Thyroid gland (tissue), 4 donors: Measurements from ENCODE around the gene MPP7. TPM values are rescaled to one million over a fixed set of nuclear protein-coding genes. Genes with fewer than 3 reads are reported as not detected.

ENCODE experiments used
- DNase-seq, 2 donors: peaks; one replicate each; pipeline ENCODE4 v3.0.0-alpha.2; 2019
- H3K27ac ChIP-seq, 3 donors: fragments of 200-600 bp; sonication (generic); 1 replicate in 2 of 3; 2 replicates in 1 of 3; pipeline ENCODE4 v1.5.1; 2016 to 2019; ENCODE audit warnings: mild to moderate bottlenecking in 1 of 3, moderate library complexity in 1 of 3
- H3K27me3 ChIP-seq: fragments of 200-600 bp; sonication (generic); one replicate; pipeline ENCODE4 v1.5.1; 2019
- H3K36me3 ChIP-seq, 2 donors: fragments of 200-600 bp; sonication (generic); one replicate each; pipeline ENCODE4 v1.5.1; 2016 to 2019
- H3K4me1 ChIP-seq, 2 donors: fragments of 200-600 bp; sonication (generic); one replicate each; pipeline ENCODE4 v1.5.1; 2017 to 2019
- H3K4me3 ChIP-seq, 3 donors: fragments of 200-600 bp; sonication (generic); replicated peaks in 1 of 3; 1 replicate in 2 of 3; 2 replicates in 1 of 3; pipeline ENCODE4 v1.5.1; 2016; ENCODE audit warnings: mild to moderate bottlenecking in 1 of 3
- H3K9me3 ChIP-seq: fragments of 200-600 bp; sonication (generic); one replicate; pipeline ENCODE4 v1.5.1; 2017
- CTCF ChIP-seq, 6 experiments: fragments of 200-600 bp in 3 of 6; fragments of 450-650 bp in 3 of 6; sonication (generic) in 3 of 6; IDR thresholded peaks; one replicate each; pipeline ENCODE4 v1.5.1; 2016 to 2019; ENCODE audit warnings: antibody characterized with exemption in 6 of 6, mild to moderate bottlenecking in 2 of 6, inconsistent platforms in 1 of 6, moderate library complexity in 1 of 6
- POLR2A ChIP-seq, 2 donors: fragments of 450-650 bp; IDR thresholded peaks; one replicate each; pipeline ENCODE4 v1.6.1; 2017; ENCODE audit warnings: antibody characterized with exemption in 2 of 2, mild to moderate bottlenecking in 2 of 2, moderate library complexity in 1 of 2
- WGBS, 2 donors: methylation state at CpG; one replicate each; pipeline ENCODE4 v1.1.5; 2017; 5-methylcytosine and 5-hydroxymethylcytosine counted together
- intact Hi-C: fragments of 100-400 bp; cut with DNase I; formaldehyde crosslinking; loops from one replicate; pipeline ENCODE4 v1.15.1; 2023
- total RNA-seq, 4 donors: library from RNA; depleted of rRNA; stranded (reverse); fragments of >200 nt; gene quantifications; one replicate each; pipeline ENCODE4 v1.2.3, GENCODE V29; 2016

MPP7 gene
- total RNA-seq, 4 donors from 2014 or later, result 21.2 to 37.7 (median 26.6) TPM

- Histone ChIP-seq H3K4me1 (no peaks in the 10 kb centered on the region), H3K27ac (no peak overlapping the region), H3K36me3 (no peaks in the 10 kb centered on the region), H3K4me3 (no peak overlapping the region), H3K27me3 (no peaks in the 10 kb centered on the region), H3K9me3 (no peaks in the 10 kb centered on the region)
- 54 to 66% methylated on average over 4 of the region's 4 CpGs for WGBS, 2 donors
- intact Hi-C loops, result no loop called here
- DNase-seq, result peak; percentile 28 to 38
- TF ChIP-seq POLR2A (IDR thresholded peaks at IDR 0.05) (no peak), CTCF (IDR thresholded peaks at IDR 0.05) (no peak)
These were observed 4.4 kb upstream of the MPP7 start for GRCh38 chr10:28307267-28307666.

GRCh38 chr10:28305553-28305952 lies 2.7 kb upstream of the MPP7 start:
- no peak for DNase-seq
- Histone ChIP-seq H3K27ac (no peak overlapping the region), H3K4me3 (no peak overlapping the region), H3K4me1 (peaks cover 0 to 8% of the 10 kb centered on the region in 2 donors), H3K9me3 (no peaks in the 10 kb centered on the region), H3K36me3 (no peaks in the 10 kb centered on the region), H3K27me3 (no peaks in the 10 kb centered on the region)
- WGBS, 2 donors, result 89 to 93% methylated on average over 2 of the region's 2 CpGs
- intact Hi-C loops, result no loop called here
- no peak for TF ChIP-seq POLR2A (IDR thresholded peaks at IDR 0.05)
- TF ChIP-seq CTCF (IDR thresholded peaks at IDR 0.05), result no peak

GRCh38 chr10:28304032-28304571 lies 1.2 kb upstream of the MPP7 start:
- H3K27ac ChIP-seq, result no peak overlapping the region
- WGBS, 2 donors, result 56 to 73% methylated on average over 3 of the region's 3 CpGs
- no peaks in the 10 kb centered on the region for H3K36me3 ChIP-seq
- H3K4me1 ChIP-seq, result peaks cover 0 to 8% of the 10 kb centered on the region in 2 donors
- intact Hi-C loops, result no loop called here
- H3K4me3 ChIP-seq, result no peak overlapping the region
- no peaks in the 10 kb centered on the region for H3K27me3 ChIP-seq
- no peak for DNase-seq
- no peaks in the 10 kb centered on the region for H3K9me3 ChIP-seq
- no peak for TF ChIP-seq CTCF (IDR thresholded peaks at IDR 0.05)
- TF ChIP-seq POLR2A (IDR thresholded peaks at IDR 0.05), result no peak

GRCh38 chr10:28302012-28302637 lies 739 bp downstream of the MPP7 start:
- 3 to 5% methylated on average over 17 to 21 of the region's 25 CpGs for WGBS, 2 donors
- peaks cover 0 to 8% of the 10 kb centered on the region in 2 donors for H3K4me1 ChIP-seq
- no peak for TF ChIP-seq CTCF (IDR thresholded peaks at IDR 0.05)
- TF ChIP-seq POLR2A (IDR thresholded peaks at IDR 0.05), result peak in 1 of 2 donors; percentile 45
- peak overlapping the region; percentile 82 to 95 (median 86) for H3K27ac ChIP-seq
- H3K27me3 ChIP-seq, result no peaks in the 10 kb centered on the region
- peak; percentile 73 to 74 for DNase-seq
- intact Hi-C loops, result no loop called here
- no peaks in the 10 kb centered on the region for H3K9me3 ChIP-seq
- H3K4me3 ChIP-seq, result peak overlapping the region; percentile 75 to 88 (median 79)
- H3K36me3 ChIP-seq, result no peaks in the 10 kb centered on the region

GRCh38 chr10:28300027-28300426 lies 2.8 kb downstream of the MPP7 start:
- intact Hi-C loops, result no loop called here
- H3K9me3 ChIP-seq, result no peaks in the 10 kb centered on the region
- 87 to 94% methylated on average over 2 of the region's 2 CpGs for WGBS, 2 donors
- H3K27me3 ChIP-seq, result no peaks in the 10 kb centered on the region
- DNase-seq, result no peak
- H3K4me1 ChIP-seq, result peaks cover 3 to 14% of the 10 kb centered on the region in 2 donors
- TF ChIP-seq CTCF (IDR thresholded peaks at IDR 0.05) (no peak), POLR2A (IDR thresholded peaks at IDR 0.05) (no peak)
- H3K4me3 ChIP-seq, result no peak overlapping the region
- H3K27ac ChIP-seq, result no peak overlapping the region
- no peaks in the 10 kb centered on the region for H3K36me3 ChIP-seq
